HepG2 (cell line): Measurements from ENCODE around the gene FAM53B. TPM values are rescaled to one million over a fixed set of nuclear protein-coding genes. Genes with fewer than 3 reads are reported as not detected.

Experiments
- BATF2 ChIP-seq: sonication (generic); formaldehyde crosslinking; IDR thresholded peaks from 2 replicates; pipeline ENCODE4 v1.8.0; 2022; ENCODE audit warnings: mild to moderate bottlenecking, missing genetic modification reagents, moderate library complexity
- CHD2 ChIP-seq: IDR thresholded peaks from 2 replicates; pipeline ENCODE4 v1.6.1; 2011; ENCODE audit warnings: low read depth, low read length, improper control_type of control experiment
- CSRNP2 ChIP-seq: sonication (generic); formaldehyde crosslinking; conservative IDR thresholded peaks from 2 replicates; pipeline ENCODE4 v1.8.0; 2022; ENCODE audit warnings: low read depth, missing genetic modification reagents
- HIC2 ChIP-seq: sonication (generic); formaldehyde crosslinking; IDR thresholded peaks from 2 replicates; pipeline ENCODE4 v1.9.0; 2022; ENCODE audit warnings: low read depth, missing genetic modification reagents
- KDM2A ChIP-seq: sonication (generic); formaldehyde crosslinking; IDR thresholded peaks from 2 replicates; pipeline ENCODE4 v1.4.0; 2020; ENCODE audit warnings: low read depth, missing genetic modification reagents, borderline replicate concordance
- KLF13 ChIP-seq: sonication (generic); formaldehyde crosslinking; IDR thresholded peaks from 2 replicates; pipeline ENCODE4 v1.4.0; 2020; ENCODE audit warnings: mild to moderate bottlenecking, missing genetic modification reagents
- MED13 ChIP-seq: sonication (generic); formaldehyde crosslinking; IDR thresholded peaks from 2 replicates; pipeline ENCODE4 v1.5.0; 2020; ENCODE audit warnings: missing genetic modification reagents
- PLSCR1 ChIP-seq: sonication (generic); formaldehyde crosslinking; IDR thresholded peaks from 2 replicates; pipeline ENCODE4 v1.5.0; 2020; ENCODE audit warnings: missing genetic modification reagents, mild to moderate bottlenecking, borderline replicate concordance
- PTBP1 ChIP-seq: fragments of 200-400 bp; formaldehyde crosslinking; IDR thresholded peaks from 2 replicates; pipeline ENCODE4 v1.6.1; 2018; ENCODE audit warnings: low read length, low read depth; ENCODE audit not compliant: poor library complexity, severe bottlenecking
- SALL2 ChIP-seq: sonication (generic); formaldehyde crosslinking; IDR thresholded peaks from 2 replicates; pipeline ENCODE4 v1.8.1; 2023; ENCODE audit warnings: mild to moderate bottlenecking, missing genetic modification reagents, inconsistent platforms
- ZNF24 ChIP-seq: fragments of 450-650 bp; IDR thresholded peaks from 2 replicates; pipeline ENCODE4 v1.6.1; 2017; ENCODE audit warnings: antibody characterized with exemption, mild to moderate bottlenecking
- ZNF615 ChIP-seq: sonication (generic); formaldehyde crosslinking; IDR thresholded peaks from 2 replicates; pipeline ENCODE4 v1.5.0; 2020; ENCODE audit warnings: mild to moderate bottlenecking, missing genetic modification reagents, borderline replicate concordance
- ZNF646 ChIP-seq: sonication (generic); formaldehyde crosslinking; IDR thresholded peaks from 2 replicates; pipeline ENCODE4 v1.9.0; 2021; ENCODE audit warnings: mild to moderate bottlenecking, missing genetic modification reagents
- ZNF792 ChIP-seq: IDR thresholded peaks from 2 replicates; pipeline ENCODE4 v1.6.1; 2016
- ZSCAN30 ChIP-seq: sonication (generic); formaldehyde crosslinking; IDR thresholded peaks from 2 replicates; pipeline ENCODE4 v1.5.0; 2020; ENCODE audit warnings: mild to moderate bottlenecking, missing genetic modification reagents
- polyA plus RNA-seq, 8 experiments: library from polyadenylated mRNA; depleted of rRNA in 3 of 8; stranded (reverse) in 7 of 8; unstranded in 1 of 8; fragments of >200 nt; fragmentation: Illumina TruSeq in 4 of 8; extraction: Trizol in 4 of 8; gene quantifications; 2 replicates each; pipeline versions ENCODE4 v1.2.1 to v1.2.3, GENCODE V29; 2011 to 2016; ENCODE audit warnings: low read depth in 4 of 8, missing spikeins in 1 of 8, mixed read lengths in 1 of 8; ENCODE audit not compliant: insufficient read depth in 1 of 8
- total RNA-seq, 5 experiments: library from RNA; depleted of rRNA; stranded (reverse); fragments of >200 nt; fragmentation: Illumina TruSeq; extraction: Trizol; gene quantifications; 2 replicates each; pipeline ENCODE4 v1.2.3, GENCODE V29; 2016; ENCODE audit warnings: low read depth in 1 of 5

The FAM53B gene
- total and polyA plus RNA-seq, 2 of the 13 experiments (the other 11 are each of a cell fraction or from before 2014, with no cell fraction given) = 6.4 to 19.3 TPM

- TF ChIP-seq ZNF646 (CRISPR knock-in tag) (no peak), CHD2 (0 out of 2 replicates have a peak, but pooled peaks have one; percentile 36), ZSCAN30 (peak; percentile 69), BATF2 (CRISPR knock-in tag) (0 out of 2 replicates have a peak, but pooled peaks have one; percentile 57), KDM2A (peak; percentile 91), KLF13 (CRISPR knock-in tag) (peak; percentile 65; the same call in 1 of the 2 replicates), ZNF792 (CRISPR knock-in tag) (peak; percentile 90), PTBP1 (no peak), ZNF615 (CRISPR knock-in tag) (peak; percentile 90; the same call in 1 of the 2 replicates), CSRNP2 (no peak), PLSCR1 (CRISPR knock-in tag) (peak; percentile 64; the same call in 1 of the 2 replicates), HIC2 (CRISPR knock-in tag) (no peak), MED13 (peak; percentile 82; the same call in 1 of the 2 replicates), SALL2 (CRISPR knock-in tag) (peak; percentile 81; the same call in 1 of the 2 replicates), ZNF24 (no peak)
Measured at GRCh38 chr10:124791547-124792348, 47.6 kb upstream of the FAM53B start, which contains the start of gene EEF1AKMT2 (continued).
